T-helper 2 cell treated with Interferon-gamma antibody and Interleukin-4, amounts not matched to agents 5 μg/mL and 100 μg/mL, for 36 hours (primary cell): ENCODE data around the gene TEK.

ENCODE experiments used
- DNase-seq: peaks from one replicate; pipeline ENCODE4 v3.0.0; 2021; ENCODE audit warnings: low spot score
- H3K27ac Mint-ChIP-seq: one replicate; pipeline ENCODE4 v1.8.0; 2021; ENCODE audit warnings: mild to moderate bottlenecking, mixed read lengths
- H3K27me3 Mint-ChIP-seq: one replicate; pipeline ENCODE4 v1.8.0; 2021; ENCODE audit warnings: low read depth, mixed read lengths
- H3K36me3 Mint-ChIP-seq: one replicate; pipeline ENCODE4 v1.8.0; 2021; ENCODE audit warnings: low read depth, mixed read lengths
- H3K4me1 Mint-ChIP-seq: one replicate; pipeline ENCODE4 v1.8.0; 2021; ENCODE audit warnings: low read depth, mixed read lengths
- H3K4me3 Mint-ChIP-seq: one replicate; pipeline ENCODE4 v1.8.0; 2022; ENCODE audit warnings: mild to moderate bottlenecking, moderate library complexity, mixed read lengths
- H3K9me3 Mint-ChIP-seq: one replicate; pipeline ENCODE4 v1.8.0; 2021; ENCODE audit warnings: mixed read lengths

The TEK gene

DNA sequence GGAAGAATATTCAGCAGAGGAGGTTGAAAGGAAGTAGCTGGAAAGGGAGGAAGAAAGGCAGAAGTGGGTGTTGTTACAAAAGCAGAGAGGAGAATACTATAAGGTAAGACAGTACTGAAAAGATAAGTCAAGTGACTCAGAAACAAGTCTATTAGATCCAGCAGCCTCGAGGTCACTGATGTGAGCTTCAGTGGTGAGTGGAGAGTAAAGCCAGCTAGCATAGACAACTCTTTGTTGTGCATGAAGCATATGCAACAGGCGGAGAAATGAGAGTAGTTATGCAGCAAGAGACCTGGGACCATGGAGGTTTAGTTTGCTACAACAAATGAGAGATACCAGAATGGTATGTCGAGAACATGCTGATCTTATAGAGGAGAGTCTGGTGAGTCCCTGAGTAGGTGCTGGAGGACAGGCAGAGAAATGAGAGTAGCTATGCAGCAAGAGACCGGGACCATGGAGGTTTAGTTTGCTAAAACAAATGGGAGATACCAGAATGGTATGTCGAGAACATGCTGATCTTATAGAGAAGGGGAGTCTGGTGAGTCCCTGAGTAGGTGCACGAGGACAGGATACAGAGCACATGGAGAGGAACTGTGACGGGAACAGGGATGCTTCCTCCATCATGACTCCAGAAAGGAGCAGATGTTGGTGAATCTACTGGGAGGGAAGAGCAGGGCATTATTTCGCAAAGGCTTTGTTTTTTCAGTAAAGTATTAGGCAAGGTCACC lies 151.9 kb downstream of the TEK start:
- DNase-seq = no peak
- no peak overlapping the region for H3K27ac Mint-ChIP-seq
- no peaks in the 10 kb centered on the region for H3K9me3 Mint-ChIP-seq
- H3K4me1 Mint-ChIP-seq = no peaks in the 10 kb centered on the region
- H3K36me3 Mint-ChIP-seq = no peaks in the 10 kb centered on the region
- H3K27me3 Mint-ChIP-seq = no peaks in the 10 kb centered on the region
- H3K4me3 Mint-ChIP-seq = no peak overlapping the region

DNA sequence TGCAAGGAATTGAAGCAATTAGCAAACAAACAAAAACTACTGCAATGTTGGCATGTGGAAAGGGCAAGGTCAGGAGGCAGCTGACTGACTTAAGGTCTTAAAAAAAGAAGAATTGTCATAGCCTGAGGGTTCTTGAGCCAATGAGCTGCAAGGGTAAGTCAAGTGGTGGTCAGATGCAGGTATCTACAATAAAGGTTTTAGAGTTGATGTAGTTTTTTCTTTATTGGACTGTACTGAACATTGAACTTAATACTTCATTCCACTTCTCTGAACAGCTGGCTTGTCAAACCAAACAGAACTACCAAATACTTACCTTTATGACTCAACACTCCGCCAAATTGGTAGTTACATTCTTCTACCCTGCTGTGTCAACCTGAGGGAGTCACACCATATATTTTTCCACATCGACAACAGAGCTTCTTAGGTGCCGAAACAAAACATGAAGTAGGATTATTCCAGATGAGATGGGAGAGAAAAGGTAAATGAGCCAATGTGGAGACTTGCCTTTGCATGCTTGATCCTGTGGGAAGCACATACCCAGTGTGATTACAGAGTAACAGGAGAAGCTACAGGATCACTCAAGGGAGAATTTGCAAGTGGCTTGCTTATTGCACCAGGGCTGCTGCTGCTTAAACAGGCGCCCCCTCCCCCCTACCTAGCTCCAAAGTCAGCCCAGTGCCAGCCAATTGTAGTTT lies 152.6 kb downstream of the TEK start:
- H3K9me3 Mint-ChIP-seq = no peaks in the 10 kb centered on the region
- H3K4me1 Mint-ChIP-seq = no peaks in the 10 kb centered on the region
- H3K36me3 Mint-ChIP-seq = no peaks in the 10 kb centered on the region
- H3K27ac Mint-ChIP-seq = no peak overlapping the region
- DNase-seq = no peak
- H3K4me3 Mint-ChIP-seq = no peak overlapping the region
- no peaks in the 10 kb centered on the region for H3K27me3 Mint-ChIP-seq

DNA sequence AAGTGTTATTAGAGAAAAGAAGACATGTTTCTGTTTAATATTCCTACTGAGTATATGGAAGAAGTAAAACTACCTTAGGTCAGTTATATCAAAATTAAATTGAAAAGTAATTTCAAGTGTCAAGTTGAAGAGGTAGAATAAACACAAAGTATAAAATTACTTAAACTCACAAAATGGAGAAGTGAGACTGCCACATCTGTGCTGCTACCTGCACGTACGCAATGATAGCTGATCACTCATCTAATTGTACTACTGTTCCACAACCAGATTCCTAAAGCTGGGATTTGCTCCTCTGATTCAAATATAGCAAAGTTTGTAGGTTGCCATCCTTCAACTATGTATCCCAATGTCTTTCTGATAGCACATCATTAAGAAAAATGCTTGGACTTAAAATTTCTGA lies 163.1 kb downstream of the TEK start:
- Mint-ChIP-seq H3K4me1 (peaks cover 3% of the 10 kb centered on the region), H3K9me3 (no peaks in the 10 kb centered on the region), H3K27me3 (no peaks in the 10 kb centered on the region), H3K36me3 (no peaks in the 10 kb centered on the region), H3K27ac (no peak overlapping the region), H3K4me3 (no peak overlapping the region)
- no peak for DNase-seq

DNA sequence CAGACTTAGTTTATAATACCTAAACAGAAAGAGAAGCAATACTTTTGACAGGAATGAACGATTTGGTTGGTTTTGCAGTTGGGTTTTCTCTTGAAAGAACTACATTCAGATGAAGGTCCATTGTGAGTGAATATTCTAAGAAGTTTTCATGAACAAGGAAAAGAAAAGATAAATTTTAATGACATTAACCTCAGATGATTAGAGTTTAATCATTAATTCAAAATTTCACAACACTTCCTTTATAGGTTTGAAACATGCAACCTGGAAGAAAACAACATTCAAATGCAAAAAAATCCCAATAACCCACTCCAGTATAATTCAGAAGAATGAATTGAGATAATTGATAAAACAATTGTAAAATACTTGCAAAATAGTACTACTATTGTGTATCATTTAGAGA lies 164.2 kb downstream of the TEK start:
- Mint-ChIP-seq H3K36me3 (no peaks in the 10 kb centered on the region), H3K27ac (no peak overlapping the region), H3K4me3 (no peak overlapping the region), H3K9me3 (no peaks in the 10 kb centered on the region), H3K4me1 (peaks cover 3% of the 10 kb centered on the region), H3K27me3 (no peaks in the 10 kb centered on the region)
- DNase-seq = no peak

- H3K27me3 Mint-ChIP-seq = peaks cover 5% of the 10 kb centered on the region
Measured at GRCh38 chr9:27276193-27277030, 167.4 kb downstream of the TEK start.

DNA sequence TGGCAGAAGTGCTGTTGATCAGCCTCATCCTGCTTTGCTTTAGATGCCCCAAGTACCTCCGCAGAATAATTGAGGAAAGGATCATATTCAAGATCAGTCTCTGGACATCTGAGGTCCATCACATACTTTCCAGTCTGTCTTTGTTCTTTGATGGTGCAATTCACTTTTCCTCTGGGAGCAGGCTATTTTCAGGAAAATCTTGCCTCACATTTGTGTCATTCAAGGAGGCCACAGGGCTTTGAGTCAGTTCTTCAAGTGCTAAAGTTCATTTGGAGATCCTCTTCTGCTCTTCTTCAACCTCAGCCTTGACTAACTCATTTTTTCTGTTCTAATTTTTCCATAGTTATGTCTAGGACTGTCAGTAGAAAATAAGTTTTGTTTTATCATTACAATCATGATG lies 169.3 kb downstream of the TEK start:
- Mint-ChIP-seq H3K4me1 (peaks cover 4% of the 10 kb centered on the region), H3K27ac (no peak overlapping the region), H3K36me3 (no peaks in the 10 kb centered on the region), H3K27me3 (peaks cover 10% of the 10 kb centered on the region), H3K4me3 (no peak overlapping the region), H3K9me3 (no peaks in the 10 kb centered on the region)
- no peak for DNase-seq

More at GRCh38 chr9:27276193-27277030, 167.4 kb downstream of the TEK start:
- Mint-ChIP-seq H3K27ac (no peak overlapping the region), H3K9me3 (no peaks in the 10 kb centered on the region), H3K4me3 (no peak overlapping the region), H3K36me3 (no peaks in the 10 kb centered on the region), H3K4me1 (peaks cover 4% of the 10 kb centered on the region)
- DNase-seq = no peak

DNA sequence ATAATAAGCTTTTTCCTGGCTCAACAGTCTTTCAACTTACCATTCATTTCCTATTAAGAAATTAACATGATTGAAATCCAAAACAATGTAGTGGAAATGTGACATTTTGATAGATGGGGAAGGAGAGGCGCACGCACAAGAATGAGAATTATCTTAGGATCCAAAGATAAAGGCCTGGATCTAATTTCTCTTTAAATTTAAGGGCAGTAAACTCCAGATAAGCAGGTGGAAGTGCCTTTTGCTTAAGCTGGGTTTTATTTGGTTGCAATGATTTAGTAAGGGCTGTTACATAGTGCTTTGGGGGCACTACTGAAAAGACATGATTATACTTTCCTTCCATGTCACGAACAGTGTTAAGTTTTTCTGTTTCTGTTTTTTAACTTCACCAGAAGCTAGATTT lies 170.6 kb downstream of the TEK start:
- H3K4me1 Mint-ChIP-seq = peaks cover 4% of the 10 kb centered on the region
- H3K27me3 Mint-ChIP-seq = peaks cover 10% of the 10 kb centered on the region
- H3K4me3 Mint-ChIP-seq = no peak overlapping the region
- no peaks in the 10 kb centered on the region for H3K36me3 Mint-ChIP-seq
- no peak overlapping the region for H3K27ac Mint-ChIP-seq
- no peak for DNase-seq
- no peaks in the 10 kb centered on the region for H3K9me3 Mint-ChIP-seq
